22Rv1 (cell line): ENCODE data around the gene NFKBIE.

Experiments used
- CTCF ChIP-seq: fragments of 450-650 bp; IDR thresholded peaks from 2 replicates; pipeline ENCODE4 v1.5.1; 2017; ENCODE audit warnings: mild to moderate bottlenecking
- ZFX ChIP-seq: fragments of 450-650 bp; IDR thresholded peaks from 2 replicates; pipeline ENCODE4 v1.6.1; 2017; ENCODE audit warnings: antibody characterized with exemption, borderline replicate concordance

- no peak for TF ChIP-seq CTCF
- no peak for TF ChIP-seq ZFX
Observed at GRCh38 chr6:44226368-44227147, 38.8 kb downstream of the NFKBIE start.
